HL-60 (cell line): ENCODE measurements around the gene KRTAP20-3.

Source experiments
- CTCF ChIP-seq: IDR thresholded peaks from one replicate; pipeline ENCODE4 v1.5.1; 2011; ENCODE audit warnings: low read length, control low read depth, inconsistent platforms; ENCODE audit not compliant: insufficient read depth
- POLR2AphosphoS5 ChIP-seq: IDR thresholded peaks from 2 replicates; pipeline ENCODE4 v1.6.1; 2012; ENCODE audit warnings: low read depth

GRCh38 chr21:30623362-30623761 is 19.3 kb upstream of the KRTAP20-3 start:
- TF ChIP-seq CTCF, result no peak
- TF ChIP-seq POLR2AphosphoS5, result no peak
